Measurements from ENCODE around the gene ANAPC15.

- TF ChIP-seq ZNF414 (CRISPR knock-in tag; IDR thresholded peaks at IDR 0.05) (no peak), POLR2AphosphoS2 (IDR thresholded peaks at IDR 0.05; ENCODE audit: low read depth, low read length) (no peak), ZNF710 (CRISPR knock-in tag; IDR thresholded peaks at IDR 0.05; ENCODE audit: borderline replicate concordance) (no peak), NFE2L2 (IDR thresholded peaks at IDR 0.05; ENCODE audit: low read length) (no peak), SIN3B (IDR thresholded peaks at IDR 0.05; ENCODE audit: low read length) (no peak), POLR2A (IDR thresholded peaks at IDR 0.05; ENCODE audit: insufficient read depth in 1 of 2, low read depth in 2 of 2, low read length in 2 of 2) (peak in 1 of 2 experiments; percentile 22; a peak in 1 of 4 replicates), ZBTB42 (CRISPR knock-in tag; IDR thresholded peaks at IDR 0.05) (no peak), PRMT3 (CRISPR knock-in tag; IDR thresholded peaks at IDR 0.05; ENCODE audit: borderline replicate concordance, low read depth) (no peak)
These were observed 10.3 kb downstream of the ANAPC15 start for GRCh38 chr11:72102162-72102561.
